Stimulated activated CD4-positive, alpha-beta T cell treated with anti-CD3 and anti-CD28 coated beads, Interleukin-1b, Interleukin-23, amount 100 ng/mL, for 1 hour (primary cell): ENCODE measurements around the gene CRB1.

Experiments used
- DNase-seq, 2 donors: peaks; one replicate each; pipeline ENCODE4 v3.0.0-alpha.2; 2020; ENCODE audit warnings: low read depth in 2 of 2

CRB1 gene

GRCh38 chr1:197526736-197527371, 258.8 kb downstream of the CRB1 start:
- no peak for DNase-seq
